CD14-positive monocyte (primary cell): ENCODE results near the gene EDARADD. TPM values are rescaled to one million over a fixed set of nuclear protein-coding genes. Genes with fewer than 3 reads are reported as not detected.

ENCODE experiments used
- DNase-seq, 3 donors: peaks; one replicate each; pipeline ENCODE4 v3.0.0-alpha.2; 2011 to 2022
- H2AFZ ChIP-seq: 2 replicates; pipeline ENCODE4 v1.6.0; 2012; ENCODE audit warnings: mild to moderate bottlenecking, low read depth, low read length, inconsistent platforms; ENCODE audit not compliant: insufficient read depth, poor library complexity, severe bottlenecking
- H3K27ac ChIP-seq, 2 donors: 1 replicate in 1 of 2; 2 replicates in 1 of 2; pipeline ENCODE4 v1.5.1; 2012 to 2013; ENCODE audit warnings: low read length in 2 of 2, control low read depth in 1 of 2, inconsistent platforms in 1 of 2, low read depth in 1 of 2, mild to moderate bottlenecking in 1 of 2
- H3K27me3 ChIP-seq, 2 donors: one replicate each; pipeline versions ENCODE4 v1.6.0 to v1.6.1; 2011 to 2013; ENCODE audit warnings: low read length in 2 of 2; ENCODE audit not compliant: control insufficient read depth in 2 of 2, insufficient read depth in 2 of 2
- H3K36me3 ChIP-seq, 2 donors: replicated peaks in 1 of 2; 1 replicate in 1 of 2; 2 replicates in 1 of 2; pipeline versions ENCODE4 v1.5.1 to v1.6.1; 2012 to 2013; ENCODE audit warnings: low read length in 2 of 2, control low read depth in 1 of 2, inconsistent platforms in 1 of 2, mild to moderate bottlenecking in 1 of 2; ENCODE audit not compliant: insufficient read depth in 2 of 2, control insufficient read depth in 1 of 2
- H3K4me1 ChIP-seq, 2 donors: 1 replicate in 1 of 2; 2 replicates in 1 of 2; pipeline versions ENCODE4 v1.5.1 to v1.6.1; 2012 to 2013; ENCODE audit warnings: low read length in 2 of 2, control low read depth in 1 of 2, inconsistent platforms in 1 of 2, mild to moderate bottlenecking in 1 of 2, moderate library complexity in 1 of 2; ENCODE audit not compliant: insufficient read depth in 2 of 2, control insufficient read depth in 1 of 2
- H3K4me2 ChIP-seq: replicated peaks from 2 replicates; pipeline ENCODE3; 2012; ENCODE audit warnings: low read length, moderate library complexity, mild to moderate bottlenecking; ENCODE audit not compliant: poor library complexity, severe bottlenecking; ENCODE audit errors: extremely low read depth
- H3K4me3 ChIP-seq, 3 experiments: fragments of 200-600 bp in 1 of 3; sonication (generic) in 1 of 3; replicated peaks in 1 of 3; 1 replicate in 2 of 3; 2 replicates in 1 of 3; pipeline ENCODE4 v1.5.1; 2011 to 2013; ENCODE audit warnings: low read length in 3 of 3, mild to moderate bottlenecking in 3 of 3, control low read depth in 2 of 3, low read depth in 2 of 3, inconsistent platforms in 1 of 3, moderate library complexity in 1 of 3
- H3K79me2 ChIP-seq: 2 replicates; pipeline ENCODE4 v1.6.0; 2012; ENCODE audit warnings: mild to moderate bottlenecking, control low read depth, inconsistent platforms, low read length, moderate library complexity; ENCODE audit not compliant: insufficient read depth
- H3K9ac ChIP-seq: 2 replicates; pipeline ENCODE4 v1.6.0; 2017; ENCODE audit warnings: low read length, mild to moderate bottlenecking; ENCODE audit not compliant: insufficient read depth, poor library complexity, severe bottlenecking
- H3K9me3 ChIP-seq, 2 donors: replicated peaks in 1 of 2; 1 replicate in 1 of 2; 2 replicates in 1 of 2; pipeline versions ENCODE4 v1.5.1 to v1.6.1; 2012 to 2013; ENCODE audit warnings: low read length in 2 of 2, control low read depth in 1 of 2; ENCODE audit not compliant: control insufficient read depth in 1 of 2, insufficient read depth in 1 of 2
- H4K20me1 ChIP-seq: 2 replicates; pipeline ENCODE4 v1.6.0; 2012; ENCODE audit warnings: mild to moderate bottlenecking, low read length, control low read depth, moderate library complexity; ENCODE audit not compliant: insufficient read depth
- H3K27ac Mint-ChIP-seq, 7 donors: one replicate each; pipeline ENCODE4 v1.8.0; 2020; ENCODE audit warnings: mild to moderate bottlenecking in 7 of 7, mixed read lengths in 7 of 7, moderate library complexity in 6 of 7, inconsistent platforms in 2 of 7
- H3K27me3 Mint-ChIP-seq, 3 donors: one replicate each; pipeline ENCODE4 v1.8.0; 2021 to 2022; ENCODE audit warnings: low read depth in 3 of 3, mild to moderate bottlenecking in 3 of 3, mixed read lengths in 3 of 3, moderate library complexity in 3 of 3, inconsistent platforms in 1 of 3
- H3K36me3 Mint-ChIP-seq, 2 donors: one replicate each; pipeline ENCODE4 v1.8.0; 2020; ENCODE audit warnings: mixed read lengths in 2 of 2, inconsistent platforms in 1 of 2, mild to moderate bottlenecking in 1 of 2
- H3K4me1 Mint-ChIP-seq: one replicate; pipeline ENCODE4 v1.8.0; 2020; ENCODE audit warnings: mild to moderate bottlenecking, mixed read lengths
- H3K4me3 Mint-ChIP-seq, 2 donors: one replicate each; pipeline ENCODE4 v1.8.0; 2020; ENCODE audit warnings: mild to moderate bottlenecking in 2 of 2, mixed read lengths in 2 of 2, moderate library complexity in 1 of 2
- H3K9me3 Mint-ChIP-seq, 7 donors: one replicate each; pipeline ENCODE4 v1.8.0; 2020 to 2022; ENCODE audit warnings: mixed read lengths in 7 of 7, mild to moderate bottlenecking in 6 of 7, moderate library complexity in 6 of 7, inconsistent platforms in 2 of 7
- CTCF ChIP-seq: fragments of 200-600 bp; IDR thresholded peaks from one replicate; pipeline ENCODE4 v1.8.0; 2022; ENCODE audit warnings: antibody characterized with exemption, mild to moderate bottlenecking
- WGBS: methylation state at CpG from one replicate; pipeline ENCODE4 v1.1.5; 2013; ENCODE audit warnings: missing lambda C conversion rate; ENCODE audit not compliant: insufficient coverage; 5-methylcytosine and 5-hydroxymethylcytosine counted together
- intact Hi-C, 2 donors: fragments of 100-400 bp; cut with micrococcal nuclease; formaldehyde crosslinking; loops; one replicate each; pipeline versions ENCODE4 v1.15.0 to v1.15.1; 2023
- polyA plus RNA-seq, 3 donors: library from polyadenylated mRNA; depleted of rRNA in 1 of 3; unstranded in 2 of 3; stranded (reverse) in 1 of 3; fragments of 300-500 nt in 2 of 3; fragments of >200 nt in 1 of 3; fragmentation: Illumina TruSeq in 2 of 3; gene quantifications; 1 replicate in 2 of 3; 2 replicates in 1 of 3; pipeline ENCODE4 v1.2.3, GENCODE V29; 2012 to 2021

EDARADD gene
- polyA plus RNA-seq, 3 donors: not detected

DNA sequence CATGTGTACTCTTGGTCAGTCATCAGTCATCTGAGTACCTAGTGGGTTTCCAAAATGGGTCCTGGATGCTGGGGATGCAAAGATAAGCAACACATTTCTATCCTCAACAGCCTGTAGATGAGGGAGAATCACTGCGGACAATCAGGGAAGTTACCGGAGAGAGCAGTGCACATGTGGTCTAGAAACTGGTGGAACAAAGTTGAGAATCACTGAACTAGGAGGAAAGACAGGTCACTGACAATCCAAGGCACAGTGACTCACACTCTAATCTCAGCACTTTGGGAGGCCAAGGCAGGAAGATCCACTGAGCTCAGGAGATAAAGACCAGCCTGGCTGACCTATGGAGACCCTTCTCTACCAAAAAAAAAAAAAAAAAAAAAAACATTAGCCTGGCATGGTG, 98.3 kb downstream of the EDARADD start:
- DNase-seq: no peak
- Histone ChIP-seq H3K27me3 (no peaks in the 10 kb centered on the region), H3K4me1 (peaks cover 11 to 12% of the 10 kb centered on the region in 2 donors), H3K9me3 (no peaks in the 10 kb centered on the region), H3K27ac (no peak overlapping the region), H3K36me3 (no peaks in the 10 kb centered on the region), H3K9ac (no peak overlapping the region), H3K79me2 (no peaks in the 10 kb centered on the region), H2AFZ (no peak overlapping the region), H4K20me1 (no peaks in the 10 kb centered on the region), H3K4me3 (no peak overlapping the region), H3K4me2 (no peak overlapping the region)
- no CpG with 5 or more reads among the region's 2 CpGs for WGBS
- TF ChIP-seq CTCF: no peak
- H3K36me3 Mint-ChIP-seq: no peaks in the 10 kb centered on the region
- no peaks in the 10 kb centered on the region for H3K9me3 Mint-ChIP-seq
- no peak overlapping the region for H3K27ac Mint-ChIP-seq
- H3K4me3 Mint-ChIP-seq: no peak overlapping the region
- H3K4me1 Mint-ChIP-seq: peaks cover 16% of the 10 kb centered on the region
- intact Hi-C loops: no loop called here
- peaks cover 8 to 15% (median 11%) of the 10 kb centered on the region in 3 donors for H3K27me3 Mint-ChIP-seq

- Histone ChIP-seq H3K4me1 (peaks cover 11 to 12% of the 10 kb centered on the region in 2 donors), H3K36me3 (no peaks in the 10 kb centered on the region), H2AFZ (no peak overlapping the region), H3K4me2 (no peak overlapping the region), H3K27ac (no peak overlapping the region), H3K4me3 (no peak overlapping the region), H3K79me2 (no peaks in the 10 kb centered on the region), H4K20me1 (no peaks in the 10 kb centered on the region), H3K9ac (no peak overlapping the region), H3K27me3 (no peaks in the 10 kb centered on the region), H3K9me3 (no peaks in the 10 kb centered on the region)
- no peaks in the 10 kb centered on the region for H3K36me3 Mint-ChIP-seq
- no peak overlapping the region for H3K4me3 Mint-ChIP-seq
- no peak for TF ChIP-seq CTCF
- peaks cover 16% of the 10 kb centered on the region for H3K4me1 Mint-ChIP-seq
- peak overlapping the region in 1 of 7 donors; percentile 14 for H3K27ac Mint-ChIP-seq
- no peak for DNase-seq
- intact Hi-C loops: no loop called here
- 98% methylated on average over 9 of the region's 11 CpGs for WGBS
- H3K9me3 Mint-ChIP-seq: no peaks in the 10 kb centered on the region
- peaks cover 8 to 16% (median 11%) of the 10 kb centered on the region in 3 donors for H3K27me3 Mint-ChIP-seq
Measured at GRCh38 chr1:236494082-236494481, 100.0 kb downstream of the EDARADD start.
